ENCODE measurements around the gene AMER3. TPM values are rescaled to one million over a fixed set of nuclear protein-coding genes. Genes with fewer than 3 reads are reported as not detected.
A peak's percentile ranks its signal among the peaks of the same experiment; 100 is the strongest.
"Not testable (repeated sequence)": the region's sequence is repeated elsewhere in the genome, so short reads cannot be mapped to it uniquely, and the experiment has no call there.

The AMER3 gene
- polyA plus RNA-seq (2013) = not detected in 2 replicates

- Histone ChIP-seq H3K18ac (ENCODE audit: low read length) (no peak within 1 kb of the TSS), H2BK12ac (ENCODE audit: low read length) (no peak within 1 kb of the TSS), H3K4me2 (ENCODE audit: low read length) (peak within 1 kb of the TSS; percentile 96), H2BK120ac (ENCODE audit: insufficient read depth, low read length, poor library complexity) (no peak within 1 kb of the TSS), H4K8ac (ENCODE audit: low read depth, low read length) (no peak within 1 kb of the TSS), H3K14ac (ENCODE audit: low read length) (no peak within 1 kb of the TSS), H4K12ac (ENCODE audit: low read depth, low read length) (no peak within 1 kb of the TSS), H2AFZ (ENCODE audit: insufficient read depth, low read length, poor library complexity) (no peak within 1 kb of the TSS), H3K23ac (ENCODE audit: low read length) (no peak within 1 kb of the TSS), H3K79me2 (ENCODE audit: control insufficient read depth, insufficient read depth, low read length, poor library complexity) (no peaks in the 10 kb centered on the region), H3K9ac (ENCODE audit: low read length) (no peak within 1 kb of the TSS), H3K4me3 (ENCODE audit: low read depth, low read length) (peak within 1 kb of the TSS; percentile 73), H2BK5ac (ENCODE audit: low read depth, low read length, poor library complexity) (no peak within 1 kb of the TSS), H3K79me1 (ENCODE audit: low read length) (no peaks in the 10 kb centered on the region), H4K91ac (ENCODE audit: low read depth, low read length) (no peak within 1 kb of the TSS), H3K27ac (ENCODE audit: low read depth, low read length) (no peak within 1 kb of the TSS), H2AK5ac (ENCODE audit: low read length) (no peak within 1 kb of the TSS), H3K4me1 (ENCODE audit: control insufficient read depth in 1 of 2, insufficient read depth in 2 of 2, low read length in 2 of 2) (peaks cover 3 to 5% of the 10 kb centered on the region in 2 experiments), H3K4ac (ENCODE audit: low read depth, low read length) (no peak within 1 kb of the TSS), H3K27me3 (ENCODE audit: insufficient read depth, low read length) (peaks cover 20% of the 10 kb centered on the region), H3K9me3 (ENCODE audit: insufficient read depth, low read depth, low read length) (peaks cover 1% of the 10 kb centered on the region), H3K36me3 (ENCODE audit: control insufficient read depth in 1 of 2, insufficient read depth in 2 of 2, low read length in 2 of 2) (no peaks in the 10 kb centered on the region)
- WGBS (ENCODE audit: extremely low coverage, insufficient coverage, insufficient read length) = no CpG with 5 or more reads among the region's 43 CpGs
- DNase-seq = peak in 1 of 2 donors; percentile 9
Observed at GRCh38 chr2:130755256-130756052, at the start of gene AMER3. Gene AMER3, plus strand, starts transcription at chr2:130755540. Its CDS starts 6,533 bp downstream, at chr2:130762073.

DNA sequence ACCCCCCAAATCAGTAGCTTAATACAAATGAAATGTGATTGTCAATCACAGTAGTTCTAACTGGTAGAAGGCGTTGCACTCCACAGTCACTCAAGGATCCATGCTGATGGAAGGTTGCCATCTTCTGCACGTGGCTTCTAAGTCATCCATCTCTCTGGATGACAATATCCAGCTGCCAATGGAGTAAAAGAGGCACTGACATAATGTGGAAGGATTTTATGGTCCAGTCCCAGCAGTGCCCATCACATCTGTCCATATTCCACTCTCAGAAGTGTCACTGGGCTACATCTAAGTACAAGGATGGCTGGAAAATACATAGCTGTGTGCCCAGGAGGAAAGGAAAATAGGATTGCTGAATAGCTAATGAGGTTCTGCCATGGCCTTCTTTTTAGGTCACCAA, 40.5 kb upstream of the AMER3 start:
- not testable (repeated sequence) for H3K4me2 ChIP-seq (ENCODE audit: low read length); H3K27ac ChIP-seq (ENCODE audit: low read depth, low read length); DNase-seq; H3K4me1 ChIP-seq (ENCODE audit: control insufficient read depth in 1 of 2, insufficient read depth in 2 of 2, low read length in 2 of 2); H3K23ac ChIP-seq (ENCODE audit: low read length); H4K8ac ChIP-seq (ENCODE audit: low read depth, low read length); H3K4me3 ChIP-seq (ENCODE audit: low read depth, low read length); H3K79me2 ChIP-seq (ENCODE audit: control insufficient read depth, insufficient read depth, low read length, poor library complexity); H3K79me1 ChIP-seq (ENCODE audit: low read length); H2AK5ac ChIP-seq (ENCODE audit: low read length); H3K9me3 ChIP-seq (ENCODE audit: insufficient read depth, low read depth, low read length); H4K12ac ChIP-seq (ENCODE audit: low read depth, low read length); H2BK120ac ChIP-seq (ENCODE audit: insufficient read depth, low read length, poor library complexity); H3K9ac ChIP-seq (ENCODE audit: low read length); H2BK5ac ChIP-seq (ENCODE audit: low read depth, low read length, poor library complexity); H2AFZ ChIP-seq (ENCODE audit: insufficient read depth, low read length, poor library complexity); H4K91ac ChIP-seq (ENCODE audit: low read depth, low read length); H3K4ac ChIP-seq (ENCODE audit: low read depth, low read length); H3K27me3 ChIP-seq (ENCODE audit: insufficient read depth, low read length); H3K36me3 ChIP-seq (ENCODE audit: control insufficient read depth in 1 of 2, insufficient read depth in 2 of 2, low read length in 2 of 2); H3K18ac ChIP-seq (ENCODE audit: low read length); H2BK12ac ChIP-seq (ENCODE audit: low read length); H3K14ac ChIP-seq (ENCODE audit: low read length)
- no CpG with 5 or more reads among the region's 2 CpGs for WGBS (ENCODE audit: extremely low coverage, insufficient coverage, insufficient read length)

- Histone ChIP-seq H3K4me2 (ENCODE audit: low read length) (no peak overlapping the region), H3K27me3 (ENCODE audit: insufficient read depth, low read length) (no peaks in the 10 kb centered on the region), H3K79me2 (ENCODE audit: control insufficient read depth, insufficient read depth, low read length, poor library complexity) (no peaks in the 10 kb centered on the region), H3K79me1 (ENCODE audit: low read length) (no peaks in the 10 kb centered on the region), H3K4me1 (ENCODE audit: control insufficient read depth in 1 of 2, insufficient read depth in 2 of 2, low read length in 2 of 2) (no peaks in the 10 kb centered on the region), H3K4me3 (ENCODE audit: low read depth, low read length) (no peak overlapping the region), H3K36me3 (ENCODE audit: control insufficient read depth in 1 of 2, insufficient read depth in 2 of 2, low read length in 2 of 2) (no peaks in the 10 kb centered on the region), H3K27ac (ENCODE audit: low read depth, low read length) (no peak overlapping the region), H2BK12ac (ENCODE audit: low read length) (no peak overlapping the region), H3K9ac (ENCODE audit: low read length) (no peak overlapping the region), H2AK5ac (ENCODE audit: low read length) (no peak overlapping the region), H3K18ac (ENCODE audit: low read length) (no peak overlapping the region), H3K14ac (ENCODE audit: low read length) (no peak overlapping the region), H2BK120ac (ENCODE audit: insufficient read depth, low read length, poor library complexity) (no peak overlapping the region), H4K8ac (ENCODE audit: low read depth, low read length) (no peak overlapping the region), H4K12ac (ENCODE audit: low read depth, low read length) (no peak overlapping the region), H3K23ac (ENCODE audit: low read length) (no peak overlapping the region), H4K91ac (ENCODE audit: low read depth, low read length) (no peak overlapping the region), H3K9me3 (ENCODE audit: insufficient read depth, low read depth, low read length) (no peaks in the 10 kb centered on the region), H2BK5ac (ENCODE audit: low read depth, low read length, poor library complexity) (no peak overlapping the region), H2AFZ (ENCODE audit: insufficient read depth, low read length, poor library complexity) (no peak overlapping the region), H3K4ac (ENCODE audit: low read depth, low read length) (no peak overlapping the region)
- no peak for DNase-seq
- WGBS (ENCODE audit: extremely low coverage, insufficient coverage, insufficient read length) = no CpG with 5 or more reads among the region's 8 CpGs
Observed at GRCh38 chr2:130720036-130720435, 35.3 kb upstream of the AMER3 start.

- H3K14ac ChIP-seq (ENCODE audit: low read length) = no peak overlapping the region
- DNase-seq = no peak
- H4K91ac ChIP-seq (ENCODE audit: low read depth, low read length) = no peak overlapping the region
- H4K12ac ChIP-seq (ENCODE audit: low read depth, low read length) = no peak overlapping the region
- no peak overlapping the region for H2AFZ ChIP-seq (ENCODE audit: insufficient read depth, low read length, poor library complexity)
- no peaks in the 10 kb centered on the region for H3K27me3 ChIP-seq (ENCODE audit: insufficient read depth, low read length)
- H2BK12ac ChIP-seq (ENCODE audit: low read length) = no peak overlapping the region
- WGBS (ENCODE audit: extremely low coverage, insufficient coverage, insufficient read length) = no CpG with 5 or more reads among the region's 3 CpGs
- H3K4me1 ChIP-seq (ENCODE audit: control insufficient read depth in 1 of 2, insufficient read depth in 2 of 2, low read length in 2 of 2) = no peaks in the 10 kb centered on the region
- no peaks in the 10 kb centered on the region for H3K9me3 ChIP-seq (ENCODE audit: insufficient read depth, low read depth, low read length)
- H3K36me3 ChIP-seq (ENCODE audit: control insufficient read depth in 1 of 2, insufficient read depth in 2 of 2, low read length in 2 of 2) = no peaks in the 10 kb centered on the region
- H3K9ac ChIP-seq (ENCODE audit: low read length) = no peak overlapping the region
- no peak overlapping the region for H2BK120ac ChIP-seq (ENCODE audit: insufficient read depth, low read length, poor library complexity)
- no peak overlapping the region for H3K4me3 ChIP-seq (ENCODE audit: low read depth, low read length)
- H3K79me1 ChIP-seq (ENCODE audit: low read length) = no peaks in the 10 kb centered on the region
- no peak overlapping the region for H3K4ac ChIP-seq (ENCODE audit: low read depth, low read length)
- no peak overlapping the region for H4K8ac ChIP-seq (ENCODE audit: low read depth, low read length)
- H3K79me2 ChIP-seq (ENCODE audit: control insufficient read depth, insufficient read depth, low read length, poor library complexity) = no peaks in the 10 kb centered on the region
- H3K4me2 ChIP-seq (ENCODE audit: low read length) = no peak overlapping the region
- H2AK5ac ChIP-seq (ENCODE audit: low read length) = no peak overlapping the region
- no peak overlapping the region for H3K23ac ChIP-seq (ENCODE audit: low read length)
- H3K27ac ChIP-seq (ENCODE audit: low read depth, low read length) = no peak overlapping the region
- H2BK5ac ChIP-seq (ENCODE audit: low read depth, low read length, poor library complexity) = no peak overlapping the region
- no peak overlapping the region for H3K18ac ChIP-seq (ENCODE audit: low read length)
Observed at GRCh38 chr2:130720528-130720927, 34.8 kb upstream of the AMER3 start.

Measured in trophoblast cell (in vitro differentiated cells and primary cell).